ENCODE data around the gene AMMECR1L.
A peak's percentile ranks its signal among the peaks of the same experiment; 100 is the strongest.
"Not testable (repeated sequence)": the region's sequence is repeated elsewhere in the genome, so short reads cannot be mapped to it uniquely, and the experiment has no call there.

AMMECR1L gene

GRCh38 chr2:127885780-127886592 lies at the start of gene AMMECR1L:
AMMECR1L (minus strand) TSS chr2:127885956; CDS start chr2:127874234, 11,722 bp downstream.
- H3K9ac ChIP-seq (ENCODE audit: insufficient read length, low read depth), result peak within 1 kb of the TSS; percentile 81
- not testable (repeated sequence) for H3K4me1 ChIP-seq (ENCODE audit: insufficient read depth, insufficient read length); H3K9me3 ChIP-seq (ENCODE audit: insufficient read depth, low read length); H3K27me3 ChIP-seq (ENCODE audit: insufficient read depth, insufficient read length)
- H3K36me3 ChIP-seq (ENCODE audit: insufficient read depth, insufficient read length, low read length), result peaks cover 43% of the 10 kb centered on the region
- H3K4me3 ChIP-seq (ENCODE audit: insufficient read length, low read depth), result peak within 1 kb of the TSS; percentile 70
- peak; percentile 44 for DNase-seq (ENCODE audit: low read depth, low spot score)

DNA sequence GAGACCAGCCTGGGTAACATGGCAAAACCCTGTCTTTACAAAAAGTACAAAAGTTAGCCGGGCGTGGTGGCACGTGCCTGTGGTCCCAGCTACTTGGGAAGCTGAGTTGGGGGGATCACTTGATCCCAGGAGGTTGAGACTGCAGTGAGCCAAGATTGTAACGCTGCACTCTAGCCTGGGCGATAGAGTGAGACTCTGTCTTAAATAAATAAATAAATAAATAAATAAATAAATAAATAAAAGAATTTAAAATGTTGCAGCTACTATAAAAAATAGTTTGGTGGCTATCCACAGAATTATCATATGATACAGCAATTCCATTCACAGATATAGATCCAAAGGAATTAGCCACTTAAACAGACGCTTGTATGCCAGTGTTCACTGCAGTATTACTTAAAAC lies 49.6 kb upstream of the AMMECR1L start:
- Histone ChIP-seq H3K27me3 (ENCODE audit: insufficient read depth, insufficient read length) (no peaks in the 10 kb centered on the region), H3K4me1 (ENCODE audit: insufficient read depth, insufficient read length) (no peaks in the 10 kb centered on the region), H3K36me3 (ENCODE audit: insufficient read depth, insufficient read length, low read length) (peaks cover under 1% of the 10 kb centered on the region), H3K4me3 (ENCODE audit: insufficient read length, low read depth) (no peak overlapping the region), H3K9me3 (ENCODE audit: insufficient read depth, low read length) (no peaks in the 10 kb centered on the region), H3K9ac (ENCODE audit: insufficient read length, low read depth) (no peak overlapping the region)
- no peak for TF ChIP-seq ZNF274 (IDR thresholded peaks at IDR 0.05; ENCODE audit: low read depth, low read length)
- TF ChIP-seq YY1 (IDR thresholded peaks at IDR 0.05; ENCODE audit: insufficient read depth, insufficient read length), result no peak
- no peak for TF ChIP-seq SUZ12 (IDR thresholded peaks at IDR 0.05; ENCODE audit: extremely low read depth, insufficient read depth, insufficient read length)
- no peak for DNase-seq (ENCODE audit: low read depth, low spot score)

DNA sequence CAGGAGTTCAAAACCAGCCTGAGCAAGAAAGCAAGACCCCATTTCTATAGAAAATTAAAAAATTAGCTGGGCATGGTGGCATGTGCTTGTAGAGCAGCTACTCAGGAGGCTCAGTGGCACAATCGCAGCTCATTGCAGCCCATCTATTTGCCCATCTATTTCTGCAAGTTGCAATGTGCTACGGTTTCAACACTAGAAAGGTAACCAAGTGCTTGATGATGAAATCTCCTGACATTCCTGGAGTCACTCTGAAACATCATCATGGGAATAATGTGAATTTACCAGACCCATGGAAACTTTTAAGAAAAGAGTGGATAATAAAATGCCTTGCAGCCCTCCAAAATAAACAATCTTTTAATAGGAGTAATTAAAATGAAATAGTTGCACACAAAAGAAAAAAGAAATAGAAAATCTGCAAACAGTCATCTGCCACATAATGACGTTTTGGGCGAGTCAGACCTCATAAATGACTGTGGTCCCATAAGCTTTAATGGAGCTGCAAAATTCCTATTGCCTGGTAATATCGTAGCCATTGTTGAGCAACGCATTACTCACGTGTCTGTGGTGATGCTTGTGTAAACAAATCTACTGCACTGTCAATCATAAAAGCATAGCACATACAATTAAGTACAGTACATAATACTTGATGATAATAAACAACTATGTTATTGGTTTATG lies 46.6 kb upstream of the AMMECR1L start:
- H3K4me3 ChIP-seq (ENCODE audit: insufficient read length, low read depth), result no peak overlapping the region
- TF ChIP-seq YY1 (IDR thresholded peaks at IDR 0.05; ENCODE audit: insufficient read depth, insufficient read length), result no peak
- TF ChIP-seq ZNF274 (IDR thresholded peaks at IDR 0.05; ENCODE audit: low read depth, low read length), result no peak
- no peak for TF ChIP-seq SUZ12 (IDR thresholded peaks at IDR 0.05; ENCODE audit: extremely low read depth, insufficient read depth, insufficient read length)
- no peak overlapping the region for H3K9ac ChIP-seq (ENCODE audit: insufficient read length, low read depth)
- no peaks in the 10 kb centered on the region for H3K4me1 ChIP-seq (ENCODE audit: insufficient read depth, insufficient read length)
- H3K36me3 ChIP-seq (ENCODE audit: insufficient read depth, insufficient read length, low read length), result no peaks in the 10 kb centered on the region
- no peak for DNase-seq (ENCODE audit: low read depth, low spot score)
- H3K9me3 ChIP-seq (ENCODE audit: insufficient read depth, low read length), result no peaks in the 10 kb centered on the region
- no peaks in the 10 kb centered on the region for H3K27me3 ChIP-seq (ENCODE audit: insufficient read depth, insufficient read length)

DNA sequence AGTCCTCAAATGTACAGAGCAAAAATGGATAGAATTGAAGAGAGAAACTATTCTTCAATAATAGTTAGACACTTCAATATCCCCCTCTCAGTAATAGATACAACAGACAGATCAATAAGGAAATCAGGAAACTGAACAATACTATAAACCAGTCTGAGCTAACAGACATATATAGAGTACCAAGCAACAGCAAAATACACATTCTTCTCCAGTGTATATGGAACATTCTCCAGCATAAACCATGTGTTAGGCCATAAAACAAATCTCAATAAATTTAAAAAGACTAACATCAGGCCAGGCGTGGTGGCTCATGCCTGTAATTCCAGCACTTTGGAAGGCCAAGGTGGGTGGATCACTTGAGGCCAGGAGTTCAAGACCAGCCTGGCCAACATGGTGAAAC lies 43.7 kb upstream of the AMMECR1L start:
- Histone ChIP-seq H3K36me3 (ENCODE audit: insufficient read depth, insufficient read length, low read length) (no peaks in the 10 kb centered on the region), H3K27me3 (ENCODE audit: insufficient read depth, insufficient read length) (no peaks in the 10 kb centered on the region), H3K9ac (ENCODE audit: insufficient read length, low read depth) (no peak overlapping the region), H3K9me3 (ENCODE audit: insufficient read depth, low read length) (no peaks in the 10 kb centered on the region), H3K4me1 (ENCODE audit: insufficient read depth, insufficient read length) (no peaks in the 10 kb centered on the region), H3K4me3 (ENCODE audit: insufficient read length, low read depth) (no peak overlapping the region)
- TF ChIP-seq SUZ12 (IDR thresholded peaks at IDR 0.05; ENCODE audit: extremely low read depth, insufficient read depth, insufficient read length) (no peak), ZNF274 (IDR thresholded peaks at IDR 0.05; ENCODE audit: low read depth, low read length) (no peak), YY1 (IDR thresholded peaks at IDR 0.05; ENCODE audit: insufficient read depth, insufficient read length) (no peak)
- no peak for DNase-seq (ENCODE audit: low read depth, low spot score)

- H3K9ac ChIP-seq (ENCODE audit: insufficient read length, low read depth), result no peak overlapping the region
- no peak for DNase-seq (ENCODE audit: low read depth, low spot score)
- no peaks in the 10 kb centered on the region for H3K27me3 ChIP-seq (ENCODE audit: insufficient read depth, insufficient read length)
- H3K4me3 ChIP-seq (ENCODE audit: insufficient read length, low read depth), result no peak overlapping the region
- no peaks in the 10 kb centered on the region for H3K36me3 ChIP-seq (ENCODE audit: insufficient read depth, insufficient read length, low read length)
- no peaks in the 10 kb centered on the region for H3K4me1 ChIP-seq (ENCODE audit: insufficient read depth, insufficient read length)
- no peaks in the 10 kb centered on the region for H3K9me3 ChIP-seq (ENCODE audit: insufficient read depth, low read length)
- TF ChIP-seq SUZ12 (IDR thresholded peaks at IDR 0.05; ENCODE audit: extremely low read depth, insufficient read depth, insufficient read length), result no peak
- TF ChIP-seq YY1 (IDR thresholded peaks at IDR 0.05; ENCODE audit: insufficient read depth, insufficient read length), result no peak
- TF ChIP-seq ZNF274 (IDR thresholded peaks at IDR 0.05; ENCODE audit: low read depth, low read length), result no peak
Observed at GRCh38 chr2:127927384-127927783, 41.6 kb upstream of the AMMECR1L start.

GRCh38 chr2:127917916-127918315 lies 32.2 kb upstream of the AMMECR1L start:
- Histone ChIP-seq H3K36me3 (ENCODE audit: insufficient read depth, insufficient read length, low read length) (no peaks in the 10 kb centered on the region), H3K9ac (ENCODE audit: insufficient read length, low read depth) (no peak overlapping the region), H3K4me3 (ENCODE audit: insufficient read length, low read depth) (no peak overlapping the region), H3K9me3 (ENCODE audit: insufficient read depth, low read length) (no peaks in the 10 kb centered on the region), H3K4me1 (ENCODE audit: insufficient read depth, insufficient read length) (no peaks in the 10 kb centered on the region), H3K27me3 (ENCODE audit: insufficient read depth, insufficient read length) (no peaks in the 10 kb centered on the region)
- TF ChIP-seq ZNF274 (IDR thresholded peaks at IDR 0.05; ENCODE audit: low read depth, low read length) (no peak), YY1 (IDR thresholded peaks at IDR 0.05; ENCODE audit: insufficient read depth, insufficient read length) (no peak), SUZ12 (IDR thresholded peaks at IDR 0.05; ENCODE audit: extremely low read depth, insufficient read depth, insufficient read length) (no peak)
- no peak for DNase-seq (ENCODE audit: low read depth, low spot score)

DNA sequence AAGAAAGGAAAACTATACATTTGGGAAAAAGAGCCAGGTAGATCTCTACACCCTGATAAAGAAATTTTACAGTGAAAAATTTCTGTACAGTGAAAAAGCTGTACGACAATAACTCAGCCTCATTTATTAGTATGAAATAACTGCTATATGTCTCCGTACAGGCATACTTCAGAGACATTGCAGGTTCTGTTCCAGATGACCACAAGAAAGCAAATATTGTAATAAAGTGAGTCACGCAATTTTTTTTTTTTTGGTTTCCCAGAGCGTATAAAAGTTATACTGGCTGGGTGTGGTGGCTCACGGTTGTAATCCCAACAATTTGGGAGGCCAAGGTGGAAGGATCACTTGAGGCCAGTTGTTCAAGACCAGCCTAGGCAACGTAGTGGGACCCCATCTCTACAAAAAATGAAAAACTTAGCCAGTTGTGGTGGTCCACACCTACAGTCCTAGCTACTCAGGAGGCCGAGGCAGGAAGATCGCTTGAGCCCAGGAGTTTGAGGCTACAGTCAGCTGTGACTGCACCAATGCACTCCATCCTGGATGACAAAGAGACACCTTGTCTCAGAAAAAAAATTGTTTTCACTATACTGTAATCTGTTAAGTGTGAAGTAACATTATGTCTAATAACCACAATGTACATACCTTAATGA lies 28.2 kb upstream of the AMMECR1L start:
- H3K36me3 ChIP-seq (ENCODE audit: insufficient read depth, insufficient read length, low read length), result no peaks in the 10 kb centered on the region
- no peaks in the 10 kb centered on the region for H3K4me1 ChIP-seq (ENCODE audit: insufficient read depth, insufficient read length)
- H3K27me3 ChIP-seq (ENCODE audit: insufficient read depth, insufficient read length), result no peaks in the 10 kb centered on the region
- no peak for DNase-seq (ENCODE audit: low read depth, low spot score)
- no peak for TF ChIP-seq ZNF274 (IDR thresholded peaks at IDR 0.05; ENCODE audit: low read depth, low read length)
- no peak for TF ChIP-seq SUZ12 (IDR thresholded peaks at IDR 0.05; ENCODE audit: extremely low read depth, insufficient read depth, insufficient read length)
- no peak for TF ChIP-seq YY1 (IDR thresholded peaks at IDR 0.05; ENCODE audit: insufficient read depth, insufficient read length)
- H3K4me3 ChIP-seq (ENCODE audit: insufficient read length, low read depth), result no peak overlapping the region
- H3K9ac ChIP-seq (ENCODE audit: insufficient read length, low read depth), result no peak overlapping the region
- no peaks in the 10 kb centered on the region for H3K9me3 ChIP-seq (ENCODE audit: insufficient read depth, low read length)

Data from NT2/D1 (cell line).